GM18858 (cell line): ENCODE data around the gene MALAT1.
"Not testable (repeated sequence)": the region's sequence is repeated elsewhere in the genome, so short reads cannot be mapped to it uniquely, and the experiment has no call there.

Experiments used
- ATAC-seq: cut with Tn5 transposase; IDR thresholded peaks from one replicate; pipeline ENCODE4 v1.9.1; 2021; ENCODE audit not compliant: unreplicated experiment

Gene MALAT1

GRCh38 chr11:65516135-65516968 lies 17.5 kb downstream of the MALAT1 start:
- ATAC-seq: no peak

- not testable (repeated sequence) for ATAC-seq
Measured at GRCh38 chr11:65518941-65519549, 20.2 kb downstream of the MALAT1 start.

GRCh38 chr11:65521777-65522521 lies 23.1 kb downstream of the MALAT1 start:
- not testable (repeated sequence) for ATAC-seq

- ATAC-seq: not testable (repeated sequence)
Measured at GRCh38 chr11:65522718-65523630, 24.1 kb downstream of the MALAT1 start.

GRCh38 chr11:65523631-65523968 lies 24.8 kb downstream of the MALAT1 start:
- not testable (repeated sequence) for ATAC-seq

- ATAC-seq: no peak
Measured at GRCh38 chr11:65524014-65524740, 25.3 kb downstream of the MALAT1 start.

- ATAC-seq: no peak
Measured at GRCh38 chr11:65524741-65525545, 26.1 kb downstream of the MALAT1 start, which contains the start of gene SCYL1. SCYL1 (plus strand) TSS chr11:65525083; CDS start chr11:65525154, 71 bp downstream.

- ATAC-seq: no peak
Measured at GRCh38 chr11:65525546-65526480, 27.0 kb downstream of the MALAT1 start.

- ATAC-seq: no peak
Measured at GRCh38 chr11:65526744-65527143, 27.9 kb downstream of the MALAT1 start.

GRCh38 chr11:65528819-65529350 lies 30.0 kb downstream of the MALAT1 start:
- ATAC-seq: no peak

- ATAC-seq: no peak
Measured at GRCh38 chr11:65529475-65530156, 30.8 kb downstream of the MALAT1 start.

- no peak for ATAC-seq
Measured at GRCh38 chr11:65530157-65530496, 31.3 kb downstream of the MALAT1 start.

GRCh38 chr11:65532388-65533064 lies 33.7 kb downstream of the MALAT1 start:
- no peak for ATAC-seq

- ATAC-seq: no peak
Measured at GRCh38 chr11:65535102-65535501, 36.3 kb downstream of the MALAT1 start.

- ATAC-seq: no peak
Measured at GRCh38 chr11:65536412-65537295, 37.8 kb downstream of the MALAT1 start.

- ATAC-seq: no peak
Measured at GRCh38 chr11:65537296-65537597, 38.4 kb downstream of the MALAT1 start.
